HG03175 (cell line): ENCODE data around the gene ILK.

Source experiments
- ATAC-seq: cut with Tn5 transposase; IDR thresholded peaks from one replicate; pipeline ENCODE4 v1.9.1; 2021; ENCODE audit warnings: mild to moderate bottlenecking, moderate library complexity; ENCODE audit not compliant: unreplicated experiment

ILK gene

DNA sequence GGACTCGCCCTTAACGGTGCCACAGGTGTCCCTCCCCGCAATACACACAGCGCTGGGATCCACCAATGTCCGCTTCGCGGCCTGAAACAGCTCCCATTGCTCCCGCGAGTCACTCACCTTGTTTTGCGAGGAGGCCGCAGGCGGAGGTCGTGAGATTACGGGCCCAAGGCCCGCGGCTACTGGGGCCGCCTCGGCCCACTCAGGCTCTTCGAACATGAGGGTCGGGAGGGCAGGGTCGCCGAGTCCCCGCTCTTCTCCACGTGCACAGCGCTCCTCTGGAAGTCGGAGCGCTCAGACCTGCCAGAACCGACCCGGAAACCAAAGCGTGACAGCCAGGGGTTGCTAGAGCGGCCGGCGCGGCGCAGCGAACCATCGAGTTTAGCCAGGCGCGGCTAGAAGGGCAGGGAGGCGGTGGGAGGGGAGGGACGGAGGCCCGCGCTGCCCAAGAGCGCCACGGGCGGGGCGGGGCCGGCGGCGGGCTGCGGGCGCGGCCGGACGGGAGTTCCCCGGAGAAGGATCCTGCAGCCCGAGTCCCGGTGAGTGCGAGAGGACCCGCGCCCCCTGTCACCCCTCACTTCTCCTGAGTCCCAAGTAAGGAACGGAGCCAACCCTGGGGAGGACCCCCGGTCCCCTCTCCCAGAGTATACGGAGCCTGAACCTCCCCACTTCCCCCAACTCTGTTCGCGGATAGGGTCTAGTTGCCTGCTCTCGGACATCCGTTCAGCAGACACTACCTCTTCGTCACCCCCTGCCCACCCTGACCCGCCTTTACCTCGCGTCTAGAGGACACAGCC is at the start of gene ILK, which contains the start of gene RRP8:
Gene ILK, plus strand, starts transcription at position 488 of the 794 bp plus-strand sequence. CDS start 498 bp downstream, outside the sequence.
Gene RRP8, minus strand, starts transcription at position 330 of the 794 bp plus-strand sequence. Its CDS starts 114 bp downstream, at position 216.
- peak; percentile 74 for ATAC-seq

DNA sequence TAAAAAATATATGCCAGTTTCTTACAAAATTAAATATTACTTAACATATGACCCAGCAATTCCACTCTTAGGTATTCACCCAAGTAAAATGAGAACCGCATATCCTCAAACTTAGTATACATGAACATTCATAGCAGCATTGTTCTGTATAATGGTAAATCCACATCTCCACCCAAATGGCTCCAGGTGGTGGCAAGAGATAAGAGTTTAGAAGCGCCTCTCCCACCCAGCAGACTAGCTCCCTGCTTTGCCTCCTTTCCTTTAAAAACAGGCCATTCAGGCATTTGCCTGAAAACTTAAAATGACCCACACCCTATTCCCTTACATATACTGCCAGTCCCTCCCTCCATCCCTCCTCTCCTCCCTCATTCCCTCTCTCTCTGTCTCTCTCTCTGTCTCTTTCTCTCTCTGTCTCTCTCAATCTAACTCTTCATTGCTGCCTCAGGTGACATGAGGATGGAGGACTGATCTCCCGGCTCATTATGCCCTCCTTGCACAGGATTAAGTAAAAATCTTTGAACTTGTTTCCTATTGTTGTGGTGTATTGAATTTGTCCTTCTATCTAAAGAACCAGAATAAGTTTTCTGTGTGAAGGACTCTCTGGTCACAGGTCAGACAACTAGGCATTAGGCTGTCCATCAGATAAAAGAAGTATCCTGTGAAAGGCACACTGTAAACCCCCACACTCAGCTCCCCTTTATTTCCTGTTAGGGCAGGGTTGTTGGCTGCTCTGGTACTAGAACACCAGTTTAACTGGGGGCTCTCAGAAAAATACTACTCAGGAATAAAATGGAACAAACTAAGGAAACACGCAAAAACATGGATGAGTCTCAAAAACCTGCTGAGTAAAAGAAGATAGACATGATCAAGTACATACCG is 48.5 kb upstream of the ILK start:
- ATAC-seq, result no peak

DNA sequence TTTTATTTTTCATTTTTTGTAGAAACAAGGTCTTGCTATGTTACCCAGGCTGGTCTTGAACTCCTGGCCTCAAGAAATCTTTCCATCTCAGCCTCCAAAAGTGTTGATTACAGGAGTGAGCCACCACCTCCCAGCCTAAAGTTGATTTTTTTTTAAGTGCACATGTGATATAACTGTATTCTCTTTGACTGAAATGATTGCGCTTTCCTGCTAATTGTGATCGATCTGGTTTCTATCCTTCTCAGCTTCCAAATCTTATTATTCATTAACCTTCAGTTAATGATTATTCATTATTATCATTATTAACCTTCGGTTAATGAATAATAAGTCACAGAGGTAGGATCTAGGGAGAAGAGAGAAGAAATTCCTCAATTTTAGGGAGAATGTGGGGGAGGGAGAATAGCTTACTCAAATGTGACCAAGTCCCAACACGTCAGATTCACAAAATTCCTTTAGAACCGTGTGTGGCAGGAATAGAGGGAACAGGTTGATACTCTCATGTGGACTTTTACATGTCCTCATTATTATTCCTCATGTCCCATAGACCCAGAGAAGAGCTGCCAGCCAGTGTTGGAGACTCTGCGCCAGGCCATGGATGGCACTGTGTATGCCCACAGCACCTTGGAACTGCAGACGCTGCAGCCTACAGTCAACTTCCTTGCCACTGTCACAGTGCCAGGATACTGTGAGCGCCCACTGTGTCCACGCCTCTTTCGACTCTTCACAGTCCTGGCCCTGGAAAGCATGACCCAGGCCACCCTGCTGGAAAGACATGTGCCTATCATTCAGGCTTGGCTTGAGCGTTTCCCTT is 47.2 kb upstream of the ILK start:
- no peak for ATAC-seq

DNA sequence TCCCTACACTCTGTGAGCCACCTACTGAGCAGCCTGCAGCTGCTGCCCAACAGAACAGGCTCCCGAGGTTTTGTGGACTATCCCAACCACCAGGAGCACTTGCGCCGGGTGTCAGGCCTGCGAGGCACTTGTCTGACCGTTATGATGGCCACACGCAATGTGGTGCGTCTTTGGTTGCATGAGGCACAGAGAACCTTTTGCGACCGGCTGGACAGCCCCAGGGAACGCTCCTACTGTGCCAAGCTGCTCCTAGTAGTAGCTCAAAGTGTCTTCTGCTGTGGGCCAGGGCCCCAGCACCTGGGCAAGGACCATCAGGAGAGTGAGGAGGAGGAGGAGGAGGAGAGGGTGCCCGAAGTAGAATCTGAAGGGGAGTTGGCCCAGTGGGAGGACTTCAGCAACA is 46.5 kb upstream of the ILK start:
- no peak for ATAC-seq

DNA sequence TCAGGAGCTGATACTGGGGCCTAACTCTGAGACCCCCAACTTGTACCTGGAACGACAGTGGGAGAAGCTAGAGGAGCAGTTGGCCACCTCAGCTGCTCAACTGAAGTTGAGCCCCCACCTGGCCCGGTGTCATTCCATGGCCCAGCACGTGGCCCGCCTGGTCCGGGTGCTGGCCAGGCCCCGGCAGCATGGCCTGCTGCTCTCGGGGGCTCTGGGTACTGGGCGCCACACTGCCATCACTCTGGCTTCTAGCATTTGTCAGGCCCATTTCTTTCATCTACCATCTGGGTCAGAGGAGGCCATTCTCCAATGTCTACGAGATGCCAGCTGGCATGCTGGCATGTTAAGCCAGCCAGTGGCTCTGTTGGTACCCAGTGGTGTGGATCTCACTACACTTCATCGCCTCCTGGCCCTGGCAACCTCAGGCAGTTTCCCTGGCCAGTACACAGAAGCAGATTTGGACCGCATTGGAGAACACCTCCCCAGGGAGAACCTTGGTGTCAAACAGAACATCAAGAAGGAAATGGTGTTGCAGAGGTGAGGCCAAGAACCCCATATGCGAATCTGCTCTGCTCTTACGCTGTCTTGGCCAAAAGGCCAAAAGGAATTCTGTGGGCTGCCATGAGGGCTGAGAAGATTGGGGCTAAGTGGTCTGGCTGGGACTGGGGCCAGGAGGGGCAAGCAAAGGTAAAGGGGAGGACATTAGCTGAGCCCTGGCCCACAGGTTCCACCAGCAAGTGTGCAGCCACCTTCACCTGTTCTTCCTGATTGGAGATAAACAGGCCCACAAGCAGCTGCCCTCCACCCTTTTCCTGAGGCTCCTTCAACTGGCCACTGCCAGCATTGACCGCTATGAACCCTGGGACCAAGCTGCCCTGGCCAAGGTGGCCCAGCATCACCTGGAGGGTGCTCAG is 45.6 kb upstream of the ILK start:
- ATAC-seq, result no peak

DNA sequence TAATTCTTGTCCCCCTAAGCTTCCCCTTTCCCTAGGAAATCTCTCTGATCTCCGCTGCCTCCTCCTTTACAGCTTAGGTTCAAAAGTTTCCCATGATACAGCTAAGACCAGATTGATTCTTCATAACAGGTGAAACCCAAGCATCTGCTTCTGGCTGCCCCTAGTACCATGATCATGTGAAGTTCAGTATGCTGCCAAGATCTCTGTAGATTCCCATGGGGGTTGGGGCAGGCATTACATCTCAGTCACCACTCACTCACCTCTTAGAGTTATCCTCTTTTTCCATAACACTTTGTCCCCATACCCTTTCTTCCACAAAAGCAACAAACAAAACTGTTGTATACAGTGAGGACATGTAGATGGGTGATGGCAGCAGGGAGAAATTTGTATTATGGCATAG is 44.2 kb upstream of the ILK start:
- no peak for ATAC-seq

DNA sequence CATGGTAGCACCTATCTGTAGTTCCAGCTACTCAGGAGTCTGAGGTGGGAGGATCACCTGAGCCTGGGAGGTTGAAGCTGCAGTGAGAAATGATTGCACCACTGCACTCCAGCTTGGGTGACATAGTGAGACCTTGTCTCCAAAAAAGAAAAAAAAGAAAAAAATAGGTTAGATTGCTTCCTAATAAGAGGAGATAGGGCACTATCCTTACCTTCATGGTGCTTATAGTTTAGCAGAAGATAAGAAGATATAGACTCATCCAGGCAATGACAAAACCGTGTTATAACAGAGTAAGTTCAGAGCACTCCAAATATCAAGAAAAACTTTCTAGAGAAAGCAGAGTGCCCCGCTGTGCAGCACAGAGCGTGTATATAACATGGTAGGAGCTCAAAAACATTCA is 42.3 kb upstream of the ILK start:
- no peak for ATAC-seq

DNA sequence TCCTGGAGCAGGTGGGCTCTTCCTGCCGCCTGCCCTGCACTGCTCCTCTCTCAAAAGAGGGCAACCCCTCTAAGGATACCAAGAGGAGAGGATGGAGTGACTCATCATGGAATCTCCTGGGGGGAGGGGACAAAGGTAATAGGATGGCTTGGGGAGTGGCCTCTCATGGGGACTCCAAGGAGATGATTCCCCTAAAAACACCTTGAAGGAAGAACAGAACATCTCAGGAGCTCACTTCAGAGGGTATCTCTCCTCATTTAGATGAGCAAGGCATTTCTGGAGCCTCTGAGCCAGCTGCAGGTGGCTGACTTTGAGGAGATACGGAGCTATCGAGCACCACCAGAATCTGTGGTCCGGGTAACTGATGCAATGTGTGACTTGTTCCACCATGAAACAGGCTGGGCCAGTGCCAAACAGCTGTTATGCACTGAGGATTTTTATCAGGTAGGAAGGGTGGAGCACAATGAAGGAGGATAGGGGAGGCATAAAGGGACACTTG is 40.4 kb upstream of the ILK start:
- no peak for ATAC-seq

DNA sequence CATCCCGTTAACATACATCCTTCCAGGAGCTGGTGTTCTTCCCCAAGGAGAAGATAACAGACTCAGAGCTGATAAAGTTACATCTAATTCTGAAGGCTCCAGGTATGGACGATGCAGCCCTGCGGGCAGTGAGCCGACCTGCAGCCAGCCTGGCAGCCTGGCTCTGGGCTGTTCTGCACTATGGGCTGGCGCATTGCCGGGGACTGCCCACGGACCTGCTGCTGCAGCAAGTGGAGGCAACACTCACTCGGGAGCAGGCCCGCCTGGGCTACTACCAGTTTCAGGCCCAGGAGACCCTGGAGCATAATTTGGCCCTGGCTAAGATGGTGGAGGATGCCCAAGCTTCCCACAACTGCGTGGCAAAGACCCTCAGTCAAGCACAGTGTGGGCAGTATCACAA is 39.9 kb upstream of the ILK start:
- ATAC-seq, result no peak

DNA sequence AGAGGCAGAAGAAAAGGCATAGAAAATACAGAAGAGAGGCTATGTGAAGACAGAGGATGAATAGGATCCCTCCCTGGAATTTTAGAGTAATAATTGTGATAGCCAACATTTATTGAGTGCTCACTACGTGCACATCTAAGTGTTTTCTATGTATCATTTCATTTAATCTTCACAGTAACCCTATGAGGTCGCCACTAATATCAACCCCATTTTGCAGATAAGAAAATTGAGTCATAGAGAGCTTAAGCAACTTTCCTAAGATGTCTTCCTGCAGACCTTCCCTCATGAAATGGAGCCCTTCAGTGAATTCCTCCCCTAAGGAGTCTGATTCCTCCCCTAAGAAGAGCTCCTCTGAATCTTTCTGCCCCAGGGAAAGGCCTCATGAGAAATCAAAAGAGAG is 38.2 kb upstream of the ILK start:
- no peak for ATAC-seq

DNA sequence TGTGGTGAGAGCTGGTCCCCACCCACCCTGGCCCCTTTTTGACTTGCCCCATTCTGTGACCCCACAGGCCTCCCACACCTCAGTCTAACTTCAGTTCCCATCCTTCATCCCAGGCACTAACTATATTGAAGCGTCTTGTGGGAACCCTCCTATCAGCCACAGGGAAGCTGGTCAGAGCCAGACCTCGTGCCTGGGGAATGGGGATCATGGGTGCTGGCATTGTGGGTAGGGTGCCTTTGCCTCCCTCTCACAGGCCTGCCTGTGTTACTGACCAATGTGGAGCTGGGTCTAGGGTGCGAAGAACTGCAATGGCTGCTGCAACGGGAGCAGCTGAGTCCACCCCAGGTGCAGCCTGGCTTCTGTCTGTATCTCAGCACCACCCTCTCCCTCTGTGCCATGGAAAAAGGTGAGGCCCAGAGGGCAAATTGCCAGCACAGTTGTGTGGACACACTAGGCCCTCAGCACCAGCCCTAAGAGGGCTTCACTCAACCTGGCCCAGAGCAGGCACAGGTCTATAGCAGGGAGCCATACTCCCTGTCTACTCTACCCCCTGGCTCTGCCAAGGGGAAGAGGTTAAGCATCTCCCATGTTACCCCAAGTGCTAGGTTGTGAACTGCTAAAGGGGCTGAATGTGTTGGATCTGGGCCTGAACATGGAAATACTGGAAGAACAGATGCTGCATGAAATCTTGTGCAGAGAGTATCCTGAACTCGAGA is 37.4 kb upstream of the ILK start:
- no peak for ATAC-seq

DNA sequence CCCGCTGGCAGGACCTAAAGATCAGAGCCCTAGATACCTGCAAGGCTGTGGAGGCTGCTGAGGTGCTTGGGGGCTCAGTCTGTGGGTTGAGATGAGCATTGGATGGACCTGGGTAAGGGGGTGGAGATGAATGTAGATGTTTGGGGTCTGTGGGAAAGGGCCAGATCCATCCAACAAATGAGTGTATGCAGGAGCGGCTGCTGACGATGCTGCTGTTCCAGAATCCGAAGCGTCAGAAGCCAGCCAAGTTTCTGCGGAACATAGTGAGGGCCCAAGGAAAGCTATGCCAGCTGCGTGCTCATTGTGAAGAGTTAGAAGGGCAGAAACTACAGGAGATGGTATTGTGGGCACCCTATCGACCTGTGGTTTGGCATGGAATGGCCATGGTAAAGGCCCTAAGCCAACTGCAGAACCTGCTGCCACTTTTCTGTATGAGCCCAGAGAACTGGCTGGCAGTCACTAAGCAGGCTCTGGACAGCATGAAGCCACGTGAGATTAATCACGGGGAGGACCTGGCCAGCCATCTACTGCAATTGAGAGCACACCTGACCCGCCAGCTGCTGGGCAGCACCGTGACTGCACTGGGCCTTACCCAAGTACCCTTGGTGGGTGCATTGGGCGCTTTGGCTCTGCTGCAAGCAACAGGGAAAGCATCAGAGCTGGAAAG is 36.7 kb upstream of the ILK start:
- no peak for ATAC-seq

DNA sequence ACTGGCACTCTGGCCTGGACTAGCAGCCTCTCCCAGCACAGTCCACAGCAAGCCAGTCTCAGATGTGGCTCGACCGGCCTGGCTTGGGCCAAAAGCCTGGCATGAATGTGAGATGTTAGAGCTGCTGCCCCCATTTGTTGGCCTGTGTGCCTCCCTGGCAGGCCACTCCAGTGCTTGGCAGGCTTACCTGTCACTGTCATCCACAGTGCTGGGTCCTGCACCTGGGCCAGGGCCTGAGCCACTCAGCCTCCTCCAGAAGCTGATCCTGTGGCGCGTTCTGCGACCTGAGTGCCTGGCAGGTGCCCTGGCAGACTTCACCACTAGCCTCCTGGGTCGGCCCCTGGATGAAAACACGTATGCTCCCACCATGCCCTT is 36.2 kb upstream of the ILK start:
- ATAC-seq, result no peak

DNA sequence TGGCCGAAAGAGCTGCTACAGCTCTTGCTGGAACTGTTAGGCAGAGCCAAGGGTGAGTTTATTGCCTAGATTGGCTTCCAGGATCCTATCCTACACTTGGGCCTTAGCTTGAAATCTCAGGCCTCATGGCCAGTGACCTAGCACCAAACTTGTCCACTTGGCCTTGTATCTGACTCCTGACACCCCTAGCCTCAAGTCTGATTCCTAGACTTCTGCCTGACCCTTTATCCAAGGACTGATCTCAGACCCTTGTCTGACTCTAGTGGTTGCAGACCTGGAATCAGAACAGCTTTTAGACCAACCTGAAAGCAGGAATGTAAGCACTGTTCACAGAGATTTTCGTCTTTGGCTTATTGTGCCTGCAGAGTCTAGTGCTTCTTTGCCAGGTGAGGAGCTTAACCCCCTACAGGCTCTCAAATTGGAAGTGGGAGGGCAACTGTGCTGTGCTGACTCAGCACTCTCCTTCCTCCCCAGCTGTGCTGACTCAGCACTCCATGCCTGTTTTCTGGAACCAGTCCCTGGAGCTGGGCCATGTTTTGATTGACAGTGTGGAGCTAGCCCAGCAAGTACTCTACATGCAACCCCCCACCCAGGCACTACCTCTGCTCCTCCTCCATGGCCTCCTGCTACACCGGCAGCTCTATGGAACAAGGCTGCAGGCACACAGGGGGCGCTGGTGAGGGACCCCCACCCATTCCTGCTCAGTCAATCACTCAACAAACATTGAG is 35.2 kb upstream of the ILK start:
- no peak for ATAC-seq

DNA sequence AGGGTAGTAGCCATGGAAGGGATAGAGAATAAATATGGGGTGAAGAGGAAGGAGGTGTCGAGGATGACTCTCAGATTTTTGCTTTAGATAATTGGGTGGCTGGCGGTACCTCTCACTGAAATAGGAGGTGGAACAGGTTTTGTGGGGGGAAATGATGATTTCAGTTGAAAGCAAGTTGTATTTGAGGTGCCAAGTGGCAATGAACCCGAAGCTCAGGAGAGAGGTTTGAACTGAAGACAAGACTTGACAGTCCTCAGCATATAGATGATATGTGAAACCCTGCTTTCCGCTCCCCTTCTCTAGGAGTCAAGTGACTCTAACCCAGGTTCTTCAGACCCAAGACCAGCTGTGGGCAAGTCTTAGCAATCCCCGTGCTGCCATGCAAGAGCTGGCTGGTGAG is 33.9 kb upstream of the ILK start:
- ATAC-seq, result no peak

DNA sequence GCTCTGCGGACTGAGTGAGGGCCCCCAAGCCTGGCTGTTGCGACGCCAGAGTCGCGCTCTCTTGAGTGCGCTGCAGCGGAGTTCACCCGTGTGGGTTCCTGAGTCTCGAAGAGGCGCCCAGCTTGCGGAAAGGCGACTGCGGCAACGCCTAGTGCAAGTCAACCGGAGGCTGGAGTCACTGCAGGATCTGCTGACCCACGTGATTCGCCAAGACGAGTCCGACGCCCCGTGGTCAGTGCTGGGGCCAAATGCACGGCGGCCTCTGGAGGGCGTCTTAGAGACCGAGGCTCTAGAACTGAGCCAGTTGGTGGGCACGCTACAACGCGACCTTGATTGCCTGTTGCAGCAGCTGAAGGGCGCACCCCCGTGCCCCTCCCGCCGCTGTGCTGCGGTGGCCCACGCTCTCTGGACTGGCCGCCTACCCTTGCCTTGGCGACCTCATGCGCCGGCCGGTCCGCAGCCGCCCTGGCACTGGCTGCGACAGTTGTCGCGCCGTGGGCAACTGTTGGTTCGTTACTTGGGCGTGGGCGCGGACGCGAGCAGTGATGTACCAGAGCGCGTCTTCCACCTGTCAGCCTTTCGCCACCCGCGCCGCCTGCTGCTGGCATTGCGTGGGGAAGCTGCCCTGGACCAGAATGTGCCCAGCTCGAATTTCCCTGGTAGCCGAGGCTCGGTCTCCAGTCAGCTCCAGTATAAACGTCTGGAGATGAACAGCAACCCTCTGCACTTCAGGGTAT is 32.7 kb upstream of the ILK start:
- no peak for ATAC-seq

DNA sequence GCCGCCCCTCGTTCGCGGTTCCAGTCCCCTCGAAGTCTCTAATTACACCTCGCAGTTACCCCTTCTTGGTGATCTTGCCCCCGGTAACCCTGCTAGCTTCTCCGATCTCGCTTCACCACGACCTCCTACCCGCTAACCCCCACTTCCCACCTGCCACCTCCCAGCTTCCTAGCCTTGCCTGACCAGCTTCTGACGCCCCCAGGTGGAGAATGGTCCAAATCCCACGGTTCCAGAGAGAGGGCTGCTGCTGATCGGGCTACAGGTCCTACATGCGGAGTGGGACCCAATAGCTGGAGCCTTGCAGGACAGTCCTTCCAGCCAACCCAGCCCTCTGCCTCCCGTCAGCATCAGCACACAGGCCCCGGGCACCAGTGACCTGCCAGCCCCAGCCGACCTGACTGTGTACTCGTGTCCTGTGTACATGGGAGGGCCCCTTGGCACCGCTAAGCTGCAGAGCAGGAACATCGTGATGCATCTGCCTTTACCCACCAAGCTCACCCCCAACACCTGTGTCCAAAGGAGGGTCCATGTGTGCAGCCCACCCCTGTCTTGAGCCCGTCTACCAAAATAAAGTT is 32.1 kb upstream of the ILK start:
- no peak for ATAC-seq
